ENCODE results near the gene FMN1. TPM values are rescaled to one million over a fixed set of nuclear protein-coding genes. Genes with fewer than 3 reads are reported as not detected.

FMN1 gene
- total RNA-seq, 4 donors from 2014 or later = 2.6 to 6.6 (median 4.2) TPM

- Histone ChIP-seq H3K27ac (no peak overlapping the region), H3K4me1 (peaks cover 0 to 3% of the 10 kb centered on the region in 2 donors)
These were observed 237.8 kb downstream of the FMN1 start for GRCh38 chr15:32956711-32957110.

GRCh38 chr15:32956006-32956405, 238.5 kb downstream of the FMN1 start:
- TF ChIP-seq CTCF (IDR thresholded peaks at IDR 0.05 in 4 of 5, conservative IDR thresholded peaks at IDR 0.05 in 1 of 5) (peak in 2 of 5 experiments; percentile 4 to 32), POLR2A (IDR thresholded peaks at IDR 0.05) (no peak)
- intact Hi-C loops (cut with DNase I; ENCODE audit: low total_unique reads) (loop anchor here (5.0 kb wide), 1 partner anchor 294 kb away; no protein-coding TSS in a partner anchor), in situ Hi-C loops (cut with MboI; ENCODE audit: low sequenced_read_pairs in 4 of 4) (no loop called here)
- ATAC-seq (no peak), DNase-seq (no peak)
- no peaks in the 10 kb centered on the region for H3K27me3 ChIP-seq
- no peak overlapping the region for H3K27ac ChIP-seq
- no peaks in the 10 kb centered on the region for H3K36me3 ChIP-seq
- H3K9me3 ChIP-seq = no peaks in the 10 kb centered on the region
- H3K4me3 ChIP-seq = no peak overlapping the region
- H3K4me1 ChIP-seq = peaks cover 0 to 3% of the 10 kb centered on the region in 2 donors

More at GRCh38 chr15:32956711-32957110, 237.8 kb downstream of the FMN1 start:
- intact Hi-C loops (cut with DNase I; ENCODE audit: low total_unique reads) = loop anchor here (5.0 kb wide), 1 partner anchor 294 kb away; no protein-coding TSS in a partner anchor
- ATAC-seq (no peak), DNase-seq (no peak)
- in situ Hi-C loops (cut with MboI; ENCODE audit: low sequenced_read_pairs in 4 of 4) = no loop called here
- Histone ChIP-seq H3K9me3 (no peaks in the 10 kb centered on the region), H3K4me3 (no peak overlapping the region), H3K36me3 (no peaks in the 10 kb centered on the region), H3K27me3 (no peaks in the 10 kb centered on the region)
- TF ChIP-seq POLR2A (IDR thresholded peaks at IDR 0.05) (no peak), CTCF (IDR thresholded peaks at IDR 0.05 in 4 of 5, conservative IDR thresholded peaks at IDR 0.05 in 1 of 5) (no peak)

- TF ChIP-seq CTCF (IDR thresholded peaks at IDR 0.05 in 4 of 5, conservative IDR thresholded peaks at IDR 0.05 in 1 of 5) (no peak), POLR2A (IDR thresholded peaks at IDR 0.05) (no peak)
- no peaks in the 10 kb centered on the region for H3K9me3 ChIP-seq
- DNase-seq = no peak
- H3K4me3 ChIP-seq = no peak overlapping the region
- in situ Hi-C loops (cut with MboI; ENCODE audit: low sequenced_read_pairs in 4 of 4) = no loop called here
- intact Hi-C loops (cut with DNase I; ENCODE audit: low total_unique reads) = no loop called here
- H3K27ac ChIP-seq = no peak overlapping the region
- H3K27me3 ChIP-seq = no peaks in the 10 kb centered on the region
- ATAC-seq = no peak
- H3K4me1 ChIP-seq = peaks cover 0 to 3% of the 10 kb centered on the region in 2 donors
- no peaks in the 10 kb centered on the region for H3K36me3 ChIP-seq
These were observed 241.0 kb downstream of the FMN1 start for GRCh38 chr15:32953533-32953910.

GRCh38 chr15:32952901-32953532, 241.5 kb downstream of the FMN1 start:
- Histone ChIP-seq H3K27ac (no peak overlapping the region), H3K4me1 (peaks cover 0 to 3% of the 10 kb centered on the region in 2 donors), H3K36me3 (no peaks in the 10 kb centered on the region), H3K27me3 (no peaks in the 10 kb centered on the region), H3K4me3 (no peak overlapping the region), H3K9me3 (no peaks in the 10 kb centered on the region)
- in situ Hi-C loops (cut with MboI; ENCODE audit: low sequenced_read_pairs in 4 of 4) (no loop called here), intact Hi-C loops (cut with DNase I; ENCODE audit: low total_unique reads) (no loop called here)
- DNase-seq (no peak), ATAC-seq (no peak)
- TF ChIP-seq CTCF (IDR thresholded peaks at IDR 0.05 in 4 of 5, conservative IDR thresholded peaks at IDR 0.05 in 1 of 5) = no peak
- no peak for TF ChIP-seq POLR2A (IDR thresholded peaks at IDR 0.05)

Data from gastrocnemius medialis (tissue), 4 donors.